Activated CD4-positive, alpha-beta memory T cell treated with anti-CD3 and anti-CD28 coated beads, Interleukin-2, amount 10 ng/mL, durations not matched to agents 7 days and 5 days (primary cell): ENCODE results near the gene ABCC11. TPM values are rescaled to one million over a fixed set of nuclear protein-coding genes. Genes with fewer than 3 reads are reported as not detected.

Experiments
- CTCF ChIA-PET: fragments of 350-600 bp; sonication (Branson Sonifier 250); formaldehyde crosslinking; loops from one replicate; lab custom pipeline; 2021; ENCODE audit warnings: antibody characterized with exemption, inconsistent platforms; lab: Charles Lee
- POLR2A ChIA-PET: fragments of 350-600 bp; sonication (Branson Sonifier 250); formaldehyde crosslinking; loops from one replicate; lab custom pipeline; 2021; ENCODE audit warnings: antibody characterized with exemption; lab: Charles Lee
- DNase-seq: peaks from one replicate; pipeline ENCODE4 v3.0.0-alpha.2; 2020
- H3K27ac Mint-ChIP-seq: one replicate; pipeline ENCODE4 v1.8.0; 2021; ENCODE audit warnings: mild to moderate bottlenecking, mixed read lengths
- H3K27me3 Mint-ChIP-seq: one replicate; pipeline ENCODE4 v1.8.0; 2021; ENCODE audit warnings: mixed read lengths
- H3K36me3 Mint-ChIP-seq: one replicate; pipeline ENCODE4 v1.8.0; 2021; ENCODE audit warnings: low read depth, mixed read lengths
- H3K4me1 Mint-ChIP-seq: one replicate; pipeline ENCODE4 v1.8.0; 2021; ENCODE audit warnings: mixed read lengths
- H3K4me3 Mint-ChIP-seq: one replicate; pipeline ENCODE4 v1.8.0; 2021; ENCODE audit warnings: mild to moderate bottlenecking, mixed read lengths
- H3K9me3 Mint-ChIP-seq: one replicate; pipeline ENCODE4 v1.8.0; 2021; ENCODE audit warnings: mixed read lengths
- total RNA-seq, 2 experiments: library from RNA; stranded (reverse); gene quantifications; one replicate each; pipeline ENCODE4 v1.2.3, GENCODE V29; 2021

The ABCC11 gene
- total RNA-seq, 2 experiments from 2014 or later = 0.23 TPM; not detected in 1

GRCh38 chr16:48274476-48274875 lies 27.1 kb upstream of the ABCC11 start:
- ChIA-PET POLR2A (no interaction called here), CTCF (no interaction called here)
- H3K27ac Mint-ChIP-seq = no peak overlapping the region
- peaks cover 25% of the 10 kb centered on the region for H3K36me3 Mint-ChIP-seq
- no peak for DNase-seq
- no peaks in the 10 kb centered on the region for H3K27me3 Mint-ChIP-seq
- H3K4me3 Mint-ChIP-seq = no peak overlapping the region
- H3K4me1 Mint-ChIP-seq = no peaks in the 10 kb centered on the region
- no peaks in the 10 kb centered on the region for H3K9me3 Mint-ChIP-seq

DNA sequence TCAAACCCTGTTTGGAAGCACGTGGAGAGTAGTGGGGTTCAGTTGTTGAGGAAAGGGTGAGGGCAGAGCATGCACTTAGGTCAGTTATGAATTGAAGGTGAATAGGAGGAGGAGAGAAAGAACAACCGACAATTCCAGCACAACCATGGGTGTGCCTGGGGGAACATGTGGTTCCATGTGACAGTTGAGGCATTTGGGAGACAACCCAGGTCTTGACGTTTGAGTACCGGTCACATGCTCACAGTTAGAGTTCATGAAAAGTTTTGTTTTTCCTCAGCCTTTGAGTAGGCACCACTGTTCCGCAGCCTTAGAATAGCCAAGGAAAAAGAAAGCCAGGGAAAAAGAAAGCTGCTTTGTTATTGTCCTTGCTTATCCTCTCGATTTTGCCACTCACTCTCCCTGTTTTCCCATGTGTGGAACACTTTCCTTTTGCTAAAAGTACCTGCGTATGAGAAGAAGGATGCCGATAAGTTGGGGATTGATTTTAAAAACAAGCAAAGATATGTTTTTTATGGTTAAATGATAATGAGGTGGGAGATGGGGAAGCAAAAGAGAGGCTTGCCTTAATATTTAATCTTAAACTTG lies 25.6 kb upstream of the ABCC11 start:
- Mint-ChIP-seq H3K4me1 (no peaks in the 10 kb centered on the region), H3K27ac (no peak overlapping the region), H3K9me3 (no peaks in the 10 kb centered on the region), H3K36me3 (peaks cover 19% of the 10 kb centered on the region), H3K4me3 (no peak overlapping the region), H3K27me3 (no peaks in the 10 kb centered on the region)
- ChIA-PET POLR2A (no interaction called here), CTCF (no interaction called here)
- no peak for DNase-seq

GRCh38 chr16:48271728-48272127 lies 24.4 kb upstream of the ABCC11 start:
- Mint-ChIP-seq H3K27ac (no peak overlapping the region), H3K4me1 (no peaks in the 10 kb centered on the region), H3K4me3 (no peak overlapping the region), H3K9me3 (no peaks in the 10 kb centered on the region), H3K36me3 (peaks cover 16% of the 10 kb centered on the region), H3K27me3 (no peaks in the 10 kb centered on the region)
- CTCF ChIA-PET = interaction anchor here (1.0 kb wide), 1 partner anchor 352 kb away, joined by 3 read pairs; no protein-coding TSS in a partner anchor
- DNase-seq = no peak
- POLR2A ChIA-PET = no interaction called here

GRCh38 chr16:48269011-48269410 lies 21.7 kb upstream of the ABCC11 start:
- no peak overlapping the region for H3K4me3 Mint-ChIP-seq
- CTCF ChIA-PET = interaction anchor here (0.5 to 1.0 kb wide), 2 partner anchors 354 to 680 kb away, joined by 4 read pairs; no protein-coding TSS in a partner anchor

GRCh38 chr16:48262631-48263030 lies 15.3 kb upstream of the ABCC11 start:
- no peak overlapping the region for H3K27ac Mint-ChIP-seq
- DNase-seq = no peak
- ChIA-PET CTCF (no interaction called here), POLR2A (interaction anchor here (0.9 kb wide), 1 partner anchor 360 kb away, joined by 3 read pairs; no protein-coding TSS in a partner anchor)
- H3K9me3 Mint-ChIP-seq = peaks cover 5% of the 10 kb centered on the region
- H3K4me1 Mint-ChIP-seq = peaks cover 6% of the 10 kb centered on the region
- H3K27me3 Mint-ChIP-seq = no peaks in the 10 kb centered on the region
- H3K36me3 Mint-ChIP-seq = peaks cover 68% of the 10 kb centered on the region
- H3K4me3 Mint-ChIP-seq = no peak overlapping the region

More at GRCh38 chr16:48269011-48269410, 21.7 kb upstream of the ABCC11 start:
- POLR2A ChIA-PET = no interaction called here
- peaks cover 6% of the 10 kb centered on the region for H3K4me1 Mint-ChIP-seq
- no peak overlapping the region for H3K27ac Mint-ChIP-seq
- H3K9me3 Mint-ChIP-seq = no peaks in the 10 kb centered on the region
- peaks cover 34% of the 10 kb centered on the region for H3K36me3 Mint-ChIP-seq
- no peak for DNase-seq
- H3K27me3 Mint-ChIP-seq = no peaks in the 10 kb centered on the region

- H3K27me3 Mint-ChIP-seq = no peaks in the 10 kb centered on the region
- ChIA-PET CTCF (interaction anchor here (0.5 kb wide), 1 partner anchor 59 kb away, joined by 3 read pairs; no protein-coding TSS in a partner anchor), POLR2A (no interaction called here)
- H3K27ac Mint-ChIP-seq = no peak overlapping the region
- peaks cover 6% of the 10 kb centered on the region for H3K4me1 Mint-ChIP-seq
- no peak overlapping the region for H3K4me3 Mint-ChIP-seq
- H3K9me3 Mint-ChIP-seq = peaks cover 5% of the 10 kb centered on the region
- peaks cover 66% of the 10 kb centered on the region for H3K36me3 Mint-ChIP-seq
- no peak for DNase-seq
These were observed 14.2 kb upstream of the ABCC11 start for GRCh38 chr16:48261569-48261968.

DNA sequence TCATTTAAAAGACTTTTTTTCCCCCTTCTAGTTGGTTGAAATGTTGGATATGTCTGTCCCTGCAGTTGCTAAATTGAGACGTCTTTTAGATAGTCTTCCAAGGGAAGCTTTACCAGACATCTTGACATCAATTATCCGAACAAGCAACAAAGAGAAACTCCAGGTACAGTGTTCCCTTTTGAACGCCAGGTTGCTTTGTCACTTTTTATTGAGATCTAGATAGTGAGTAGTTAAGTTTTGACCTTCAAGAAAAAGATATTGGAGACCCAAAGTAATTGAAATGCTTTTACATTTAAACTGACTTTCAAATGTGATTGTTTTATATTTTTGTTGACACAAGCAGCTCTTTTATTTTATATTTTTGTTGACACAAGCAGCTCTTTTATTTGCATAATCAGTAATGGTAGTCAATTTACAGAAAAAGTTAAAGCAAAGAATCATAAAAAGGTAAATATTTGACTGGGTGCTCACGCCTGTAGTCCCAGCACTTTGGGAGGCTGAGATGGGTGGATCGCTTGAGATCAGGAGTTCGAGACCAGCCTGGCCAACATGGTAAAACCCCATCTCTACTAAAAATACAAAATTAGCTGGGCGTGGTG lies 9.3 kb upstream of the ABCC11 start:
- no peak for DNase-seq

GRCh38 chr16:48252013-48252412 lies 4.7 kb upstream of the ABCC11 start:
- peaks cover 10% of the 10 kb centered on the region for H3K4me1 Mint-ChIP-seq
- no peaks in the 10 kb centered on the region for H3K27me3 Mint-ChIP-seq
- CTCF ChIA-PET = no interaction called here
- H3K4me3 Mint-ChIP-seq = no peak overlapping the region
- H3K9me3 Mint-ChIP-seq = no peaks in the 10 kb centered on the region
- H3K27ac Mint-ChIP-seq = no peak overlapping the region
- POLR2A ChIA-PET = interaction anchor here (1.4 kb wide), 1 partner anchor 31 kb away, joined by 4 read pairs; no protein-coding TSS in a partner anchor
- DNase-seq = no peak
- H3K36me3 Mint-ChIP-seq = peaks cover 27% of the 10 kb centered on the region

More for the DNA sequence above, 9.3 kb upstream of the ABCC11 start:
- no peak overlapping the region for H3K4me3 Mint-ChIP-seq
- H3K27me3 Mint-ChIP-seq = no peaks in the 10 kb centered on the region
- H3K27ac Mint-ChIP-seq = no peak overlapping the region
- H3K36me3 Mint-ChIP-seq = peaks cover 52% of the 10 kb centered on the region
- no peaks in the 10 kb centered on the region for H3K9me3 Mint-ChIP-seq
- ChIA-PET POLR2A (no interaction called here), CTCF (no interaction called here)
- no peaks in the 10 kb centered on the region for H3K4me1 Mint-ChIP-seq

GRCh38 chr16:48250520-48251278 lies 3.4 kb upstream of the ABCC11 start:
- ChIA-PET CTCF (no interaction called here), POLR2A (no interaction called here)
- no peak overlapping the region for H3K4me3 Mint-ChIP-seq
- peaks cover 26% of the 10 kb centered on the region for H3K36me3 Mint-ChIP-seq
- H3K27me3 Mint-ChIP-seq = no peaks in the 10 kb centered on the region
- DNase-seq = no peak
- peaks cover 19% of the 10 kb centered on the region for H3K4me1 Mint-ChIP-seq
- no peak overlapping the region for H3K27ac Mint-ChIP-seq
- H3K9me3 Mint-ChIP-seq = no peaks in the 10 kb centered on the region

- H3K27me3 Mint-ChIP-seq = no peaks in the 10 kb centered on the region
- POLR2A ChIA-PET = interaction anchor here (2.2 to 2.7 kb wide), 2 partner anchors 11 to 139 kb away, joined by 7 to 13 read pairs; partner anchors contain the start of gene SIAH1
- H3K4me1 Mint-ChIP-seq = peaks cover 32% of the 10 kb centered on the region
- H3K36me3 Mint-ChIP-seq = peaks cover 9% of the 10 kb centered on the region
- DNase-seq = no peak
- CTCF ChIA-PET = interaction anchor here (2.7 kb wide), 1 partner anchor 377 kb away, joined by 13 read pairs; no protein-coding TSS in a partner anchor
- H3K9me3 Mint-ChIP-seq = no peaks in the 10 kb centered on the region
- H3K27ac Mint-ChIP-seq = no peak overlapping the region
- no peak overlapping the region for H3K4me3 Mint-ChIP-seq
These were observed 1.3 kb downstream of the ABCC11 start for GRCh38 chr16:48246066-48246465.

DNA sequence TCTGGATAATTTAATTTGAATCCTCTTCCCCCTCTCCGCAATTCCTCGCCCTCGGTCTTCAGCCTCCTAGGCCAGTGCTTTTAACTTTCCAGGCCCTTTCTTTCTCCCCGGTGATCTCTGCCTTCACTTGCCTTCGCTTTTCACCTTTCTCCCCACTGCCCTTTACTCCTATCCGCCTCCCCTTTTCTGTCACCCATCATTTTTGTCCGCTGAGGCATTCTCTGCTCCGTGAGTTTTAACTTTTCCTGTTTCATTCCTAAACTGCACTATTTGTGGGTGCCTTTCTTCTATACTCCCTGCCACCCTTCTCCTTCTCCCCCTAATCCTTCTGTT lies 2.5 kb downstream of the ABCC11 start:
- Mint-ChIP-seq H3K27me3 (no peaks in the 10 kb centered on the region), H3K36me3 (peaks cover 9% of the 10 kb centered on the region), H3K4me1 (peaks cover 32% of the 10 kb centered on the region), H3K27ac (peak overlapping the region; percentile 79), H3K4me3 (peak overlapping the region; percentile 87), H3K9me3 (peaks cover 4% of the 10 kb centered on the region)
- POLR2A ChIA-PET = interaction anchor here (0.7 to 2.7 kb wide), 6 partner anchors 10 to 1101 kb away, joined by 3 to 13 read pairs (median 6); partner anchors contain the start of genes NETO2 and SIAH1
- CTCF ChIA-PET = interaction anchor here (0.6 to 2.7 kb wide), 2 partner anchors 12 to 378 kb away, joined by 3 to 13 read pairs; no protein-coding TSS in a partner anchor
- no peak for DNase-seq

DNA sequence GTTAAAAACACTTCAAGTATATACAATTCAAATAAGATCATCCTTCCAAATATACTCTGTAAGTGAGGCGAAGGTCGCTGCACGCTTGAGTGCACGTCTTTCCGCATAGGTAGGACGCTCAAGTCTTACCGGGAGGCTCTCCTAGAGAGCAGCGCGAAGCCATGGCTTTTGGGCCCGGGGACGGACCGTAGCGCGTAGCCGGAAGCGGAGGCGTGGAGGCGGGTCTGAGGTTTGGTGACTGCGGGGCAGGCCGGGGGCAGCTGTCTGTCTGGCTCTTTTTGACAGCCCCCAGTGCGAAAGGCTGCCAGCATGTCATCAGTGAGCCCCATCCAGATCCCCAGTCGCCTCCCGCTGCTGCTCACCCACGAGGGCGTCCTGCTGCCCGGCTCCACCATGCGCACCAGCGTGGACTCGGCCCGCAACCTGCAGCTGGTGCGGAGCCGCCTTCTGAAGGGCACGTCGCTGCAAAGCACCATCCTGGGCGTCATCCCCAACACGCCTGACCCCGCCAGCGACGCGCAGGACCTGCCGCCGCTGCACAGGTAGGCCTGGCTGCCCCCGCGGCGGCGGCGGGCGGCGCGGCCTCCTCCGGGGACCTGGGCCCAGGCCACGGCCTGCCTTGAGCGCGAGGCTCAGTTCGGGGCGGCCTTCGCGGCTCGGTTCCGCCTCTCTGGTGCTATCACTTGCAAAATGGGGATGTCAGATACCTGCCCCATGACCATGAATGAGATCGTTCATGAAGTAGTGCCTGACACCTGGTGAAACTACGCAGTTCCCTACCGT lies 3.1 kb downstream of the ABCC11 start, which contains the start of gene LONP2:
Gene LONP2 (plus strand): TSS at position 221 of the 783 bp plus-strand sequence. CDS start 89 bp downstream, at position 310.
- ChIA-PET CTCF (interaction anchor here (0.6 to 2.7 kb wide), 3 partner anchors 11 to 379 kb away, joined by 3 to 13 read pairs (median 4); no protein-coding TSS in a partner anchor), POLR2A (interaction anchor here (0.7 to 2.7 kb wide), 7 partner anchors 9 to 1101 kb away, joined by 3 to 13 read pairs (median 5); partner anchors contain the start of genes NETO2 and SIAH1)
- DNase-seq = peak; percentile 93
- Mint-ChIP-seq H3K27ac (peak within 1 kb of the TSS; percentile 81), H3K36me3 (peaks cover 9% of the 10 kb centered on the region), H3K4me3 (peak within 1 kb of the TSS; percentile 87), H3K9me3 (peaks cover 6% of the 10 kb centered on the region), H3K27me3 (no peaks in the 10 kb centered on the region), H3K4me1 (peaks cover 32% of the 10 kb centered on the region)
